ENCODE data around the gene CCDC186. TPM values are rescaled to one million over a fixed set of nuclear protein-coding genes. Genes with fewer than 3 reads are reported as not detected.

Gene CCDC186
- total and polyA plus RNA-seq, 2 of the 13 experiments (the other 11 are each of a cell fraction or from before 2014, with no cell fraction given): 4.2 to 11.8 TPM

DNA sequence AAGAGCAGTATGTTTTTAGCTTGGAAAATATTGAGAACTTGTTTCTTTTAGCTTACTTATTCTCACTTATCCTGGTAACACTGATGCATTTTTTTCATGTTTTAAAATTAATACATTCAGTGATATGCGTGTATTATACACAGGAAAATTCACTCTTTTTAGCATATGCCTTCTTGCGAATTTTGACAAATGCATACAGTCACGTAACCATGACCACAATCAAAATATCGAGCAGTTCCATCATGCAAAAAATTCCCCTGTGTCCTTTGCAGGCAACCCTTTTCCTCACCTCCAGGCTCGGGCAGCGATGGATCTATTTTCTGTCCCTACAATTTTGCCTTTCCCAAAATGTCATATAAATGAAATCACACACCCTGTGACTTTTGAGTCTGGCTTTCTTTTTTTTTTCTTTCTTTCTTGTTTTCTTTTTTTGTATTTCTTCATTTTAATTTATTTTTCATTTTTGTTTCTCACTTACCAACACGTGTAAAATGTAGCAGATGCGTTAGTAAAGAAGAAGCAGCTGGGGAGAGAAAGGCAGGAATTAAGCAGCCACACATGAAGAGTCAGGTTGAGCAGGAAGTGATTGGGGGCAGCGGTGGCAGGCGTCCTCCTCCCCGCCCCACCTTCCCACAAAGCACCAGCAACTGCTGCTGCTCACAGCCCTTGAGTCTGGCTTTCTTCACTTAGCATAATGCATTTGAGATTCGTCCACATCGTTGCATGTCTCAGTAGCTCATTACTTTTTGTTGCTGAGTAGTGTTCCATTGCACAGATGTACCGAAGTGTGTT is 100.4 kb downstream of the CCDC186 start:
- Histone ChIP-seq H2AFZ (ENCODE audit: low read length) (no peak overlapping the region), H3K9me3 (ENCODE audit: low read length) (no peaks in the 10 kb centered on the region), H3K4me1 (ENCODE audit: insufficient read depth, low read length) (no peaks in the 10 kb centered on the region), H3K36me3 (replicated peaks in 1 of 2; ENCODE audit: control insufficient read depth in 1 of 2, insufficient read depth in 2 of 2, low read length in 2 of 2) (no peaks in the 10 kb centered on the region), H3K9ac (ENCODE audit: insufficient read depth, low read depth, low read length) (no peak overlapping the region), H3K4me3 (replicated peaks in 1 of 3; ENCODE audit: insufficient read depth in 1 of 3, low read depth in 2 of 3, low read length in 3 of 3) (no peak overlapping the region), H3K27me3 (ENCODE audit: control insufficient read depth in 1 of 2, insufficient read depth in 2 of 2, low read length in 2 of 2) (peaks cover 0 to 11% of the 10 kb centered on the region in 2 experiments; a peak in 2 of 5 replicates), H4K20me1 (ENCODE audit: insufficient read depth, low read length) (no peaks in the 10 kb centered on the region), H3K79me2 (ENCODE audit: insufficient read depth, low read length) (no peaks in the 10 kb centered on the region), H3K4me2 (ENCODE audit: low read depth, low read length) (no peak overlapping the region), H3K27ac (ENCODE audit: extremely low read length, insufficient read depth, low read length) (no peak overlapping the region)
- intact Hi-C loops (cut with micrococcal nuclease; ENCODE audit: unreplicated experiment) (no loop called here), in situ Hi-C loops (cut with HindIII; ENCODE audit: extremely low pct_ligation_motif_present, low pct_unique_long_range_greater_than_20kb) (no loop called here)
- ChIA-PET POLR2A (no interaction called here), CTCF (ENCODE audit: low intra/inter-chr PET ratio, low total read pairs) (no interaction called here)
- no peak for DNase-seq (ENCODE audit: low spot score)
- BruUV-seq (replicated peaks): no TSS peak
- WGBS (ENCODE audit: low lambda C conversion rate): 28% methylated on average over 14 of the region's 14 CpGs
- no peak for ATAC-seq
- no peak for FAIRE-seq
- TF ChIP-seq NPAS2 (CRISPR knock-in tag; IDR thresholded peaks at IDR 0.05; ENCODE audit: borderline replicate concordance): no peak
- TF ChIP-seq ZNF891 (CRISPR knock-in tag; IDR thresholded peaks at IDR 0.05): no peak
- TF ChIP-seq, protein P1, sequence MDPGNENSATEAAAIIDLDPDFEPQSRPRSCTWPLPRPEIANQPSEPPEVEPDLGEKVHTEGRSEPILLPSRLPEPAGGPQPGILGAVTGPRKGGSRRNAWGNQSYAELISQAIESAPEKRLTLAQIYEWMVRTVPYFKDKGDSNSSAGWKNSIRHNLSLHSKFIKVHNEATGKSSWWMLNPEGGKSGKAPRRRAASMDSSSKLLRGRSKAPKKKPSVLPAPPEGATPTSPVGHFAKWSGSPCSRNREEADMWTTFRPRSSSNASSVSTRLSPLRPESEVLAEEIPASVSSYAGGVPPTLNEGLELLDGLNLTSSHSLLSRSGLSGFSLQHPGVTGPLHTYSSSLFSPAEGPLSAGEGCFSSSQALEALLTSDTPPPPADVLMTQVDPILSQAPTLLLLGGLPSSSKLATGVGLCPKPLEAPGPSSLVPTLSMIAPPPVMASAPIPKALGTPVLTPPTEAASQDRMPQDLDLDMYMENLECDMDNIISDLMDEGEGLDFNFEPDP (CRISPR knock-in tag; conservative IDR thresholded peaks at IDR 0.05): no peak
- TF ChIP-seq ZNF18 (CRISPR knock-in tag; IDR thresholded peaks at IDR 0.05; ENCODE audit: insufficient replicate concordance): no peak
- no peak for TF ChIP-seq KDM6A (CRISPR knock-in tag; IDR thresholded peaks at IDR 0.05; ENCODE audit: low read depth)
- TF ChIP-seq ZNF34 (CRISPR knock-in tag; IDR thresholded peaks at IDR 0.05; ENCODE audit: borderline replicate concordance): no peak
- TF ChIP-seq ZNF331 (CRISPR knock-in tag; IDR thresholded peaks at IDR 0.05): no peak
- TF ChIP-seq, protein P2, sequence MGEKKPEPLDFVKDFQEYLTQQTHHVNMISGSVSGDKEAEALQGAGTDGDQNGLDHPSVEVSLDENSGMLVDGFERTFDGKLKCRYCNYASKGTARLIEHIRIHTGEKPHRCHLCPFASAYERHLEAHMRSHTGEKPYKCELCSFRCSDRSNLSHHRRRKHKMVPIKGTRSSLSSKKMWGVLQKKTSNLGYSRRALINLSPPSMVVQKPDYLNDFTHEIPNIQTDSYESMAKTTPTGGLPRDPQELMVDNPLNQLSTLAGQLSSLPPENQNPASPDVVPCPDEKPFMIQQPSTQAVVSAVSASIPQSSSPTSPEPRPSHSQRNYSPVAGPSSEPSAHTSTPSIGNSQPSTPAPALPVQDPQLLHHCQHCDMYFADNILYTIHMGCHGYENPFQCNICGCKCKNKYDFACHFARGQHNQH (CRISPR knock-in tag; IDR thresholded peaks at IDR 0.05): no peak
- TF ChIP-seq, protein P3, sequence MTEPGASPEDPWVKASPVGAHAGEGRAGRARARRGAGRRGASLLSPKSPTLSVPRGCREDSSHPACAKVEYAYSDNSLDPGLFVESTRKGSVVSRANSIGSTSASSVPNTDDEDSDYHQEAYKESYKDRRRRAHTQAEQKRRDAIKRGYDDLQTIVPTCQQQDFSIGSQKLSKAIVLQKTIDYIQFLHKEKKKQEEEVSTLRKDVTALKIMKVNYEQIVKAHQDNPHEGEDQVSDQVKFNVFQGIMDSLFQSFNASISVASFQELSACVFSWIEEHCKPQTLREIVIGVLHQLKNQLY (CRISPR knock-in tag; IDR thresholded peaks at IDR 0.05): no peak
- TF ChIP-seq KMT2A (CRISPR knock-in tag; IDR thresholded peaks at IDR 0.05): no peak
- no peak for TF ChIP-seq RBM39 (IDR thresholded peaks at IDR 0.05; ENCODE audit: low read depth, low read length, poor library complexity, severe bottlenecking)
- no peak for TF ChIP-seq KLF6 (CRISPR knock-in tag; IDR thresholded peaks at IDR 0.05)
- TF ChIP-seq ZBTB7B (CRISPR knock-in tag; IDR thresholded peaks at IDR 0.05): no peak
- no peak for TF ChIP-seq REPIN1 (CRISPR knock-in tag; IDR thresholded peaks at IDR 0.05; ENCODE audit: borderline replicate concordance, low read depth)
- no peak for TF ChIP-seq ZNF557 (CRISPR knock-in tag; IDR thresholded peaks at IDR 0.05)
- no peak for TF ChIP-seq ZNF773 (CRISPR knock-in tag; IDR thresholded peaks at IDR 0.05; ENCODE audit: borderline replicate concordance)

Measured in HepG2 (cell line).